ENCODE data around the gene MPDZ.
A peak's percentile ranks its signal among the peaks of the same experiment; 100 is the strongest.

MPDZ gene

DNA sequence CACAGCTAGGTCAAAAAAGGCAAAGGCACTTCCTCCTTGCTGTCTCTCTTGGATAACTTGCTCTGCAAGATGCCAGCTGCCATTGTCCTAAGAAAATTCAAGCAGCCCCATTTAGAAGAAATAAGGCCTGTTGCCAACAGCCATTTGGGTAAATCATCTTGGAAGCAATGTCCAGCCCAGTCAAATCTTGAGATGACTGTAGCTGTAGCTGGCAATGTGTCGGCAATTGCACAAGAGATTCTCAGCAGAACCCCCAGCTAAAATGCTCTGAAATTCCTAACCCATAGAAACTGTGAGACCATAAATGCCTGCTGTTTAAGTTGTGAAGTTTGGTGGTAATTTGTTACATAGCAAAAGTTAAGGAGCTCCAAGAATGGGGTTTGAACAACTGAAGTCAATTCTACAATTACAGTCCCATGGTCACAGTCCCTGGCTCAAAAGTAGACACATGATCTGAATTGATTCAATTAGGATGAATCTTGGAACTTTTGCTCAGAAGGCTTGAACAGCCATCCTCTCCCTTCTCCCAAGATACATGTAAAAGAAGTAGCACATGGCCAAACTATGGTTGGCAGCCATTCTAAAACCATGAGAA lies 151.1 kb downstream of the MPDZ start:
- DNase-seq, result no peak

DNA sequence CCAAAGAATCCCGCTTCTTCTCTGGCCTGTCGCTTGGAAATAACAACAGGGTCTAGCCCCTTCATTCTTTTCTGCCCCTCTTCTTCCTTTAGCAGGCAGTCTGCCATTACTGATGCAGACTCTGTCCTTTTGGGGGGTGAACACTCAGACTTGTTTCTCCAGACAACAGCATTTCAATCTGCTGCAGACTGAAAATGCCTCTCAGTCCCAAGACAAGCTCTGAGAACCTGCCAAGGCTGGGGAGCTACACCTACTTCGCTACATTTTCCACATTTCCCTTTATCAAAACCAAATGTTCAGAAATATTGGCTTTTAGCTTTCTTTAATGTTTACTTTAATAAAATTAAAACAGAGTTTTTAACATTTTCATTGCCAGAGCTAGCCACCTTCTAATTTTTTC lies 152.4 kb downstream of the MPDZ start:
- no peak for DNase-seq

DNA sequence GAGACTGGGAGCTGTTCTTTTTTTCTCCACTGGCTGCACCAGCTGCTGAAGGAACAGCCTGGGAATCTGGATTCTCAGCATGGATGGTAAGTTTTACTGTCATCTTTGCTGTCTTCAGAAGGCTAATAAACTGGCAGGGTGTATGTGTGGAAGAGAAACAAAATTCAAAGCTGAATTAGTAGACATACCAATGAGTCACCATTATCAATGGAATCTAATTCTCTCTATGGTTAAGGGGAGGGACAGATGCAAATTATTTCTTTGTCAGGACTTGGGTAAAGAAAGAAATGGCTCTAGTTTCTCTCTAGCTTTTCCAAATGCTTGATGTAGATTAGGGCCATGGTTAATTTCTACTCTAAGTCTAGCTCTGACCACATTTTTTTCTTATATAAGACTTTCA lies 154.2 kb downstream of the MPDZ start:
- no peak for DNase-seq

DNA sequence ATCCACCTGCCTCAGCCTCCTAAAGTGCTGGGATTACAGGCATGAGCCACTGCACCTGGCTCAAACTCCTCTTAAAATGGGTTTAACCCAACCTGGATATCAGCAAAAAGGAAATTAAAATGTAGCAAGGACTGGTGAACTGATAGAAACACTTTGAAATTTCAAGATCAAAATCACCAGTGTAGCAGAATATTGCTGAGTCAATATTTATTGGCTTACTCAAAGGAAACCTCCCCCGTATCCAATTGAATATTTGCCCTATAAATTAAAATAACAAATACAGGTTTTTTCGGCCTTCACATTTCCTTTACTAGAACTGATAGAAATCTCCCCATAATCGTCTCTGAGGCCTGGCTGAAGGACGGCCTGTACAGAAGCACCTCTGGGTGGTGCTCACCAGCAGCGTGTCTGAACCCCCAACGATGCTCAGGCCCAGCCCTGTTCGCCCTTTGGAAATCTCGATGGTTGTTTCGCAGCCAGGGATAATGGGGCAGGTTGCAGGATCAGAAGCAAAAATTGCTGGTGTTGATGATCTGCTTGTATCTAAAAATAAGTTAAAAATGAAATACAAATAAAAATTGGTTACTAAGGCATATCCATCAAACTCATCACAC lies 156.6 kb downstream of the MPDZ start:
- DNase-seq, result no peak

DNA sequence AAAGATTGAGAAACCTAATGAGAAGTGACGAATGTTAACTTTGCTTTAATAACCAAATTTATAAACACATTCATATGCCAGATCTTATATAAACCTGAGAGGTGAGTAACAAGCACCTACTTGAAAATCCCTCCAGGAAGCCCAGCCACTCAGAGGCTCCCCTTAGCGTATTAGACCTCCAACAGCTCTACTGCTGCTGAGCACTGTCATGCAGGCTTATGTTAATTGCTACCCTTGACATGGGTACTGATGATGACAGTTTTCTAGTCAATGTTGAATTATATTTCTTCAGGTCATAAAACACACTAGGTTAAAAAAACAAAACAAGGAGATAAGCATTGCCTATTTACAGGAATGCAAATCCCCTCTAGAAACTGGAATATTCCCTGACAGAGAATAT lies 161.2 kb downstream of the MPDZ start:
- no peak for DNase-seq

DNA sequence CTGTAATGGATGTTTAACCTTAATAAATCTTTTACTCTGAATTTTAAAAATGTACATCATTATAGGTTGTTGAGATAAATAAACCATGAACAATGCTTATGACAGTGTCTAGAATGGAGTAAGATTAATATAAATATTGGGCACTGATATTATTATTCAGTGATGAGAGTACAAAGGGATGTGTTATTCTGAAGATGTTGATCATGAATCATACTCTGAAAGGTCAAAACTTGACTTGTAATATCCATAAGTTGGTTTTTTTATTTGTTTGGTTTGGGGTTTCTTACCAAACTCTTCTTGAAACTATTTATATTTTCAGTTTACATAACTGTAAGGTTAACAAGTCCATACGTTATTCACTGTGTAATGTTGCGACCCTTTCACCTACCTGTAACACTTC lies 163.2 kb downstream of the MPDZ start:
- DNase-seq, result no peak

DNA sequence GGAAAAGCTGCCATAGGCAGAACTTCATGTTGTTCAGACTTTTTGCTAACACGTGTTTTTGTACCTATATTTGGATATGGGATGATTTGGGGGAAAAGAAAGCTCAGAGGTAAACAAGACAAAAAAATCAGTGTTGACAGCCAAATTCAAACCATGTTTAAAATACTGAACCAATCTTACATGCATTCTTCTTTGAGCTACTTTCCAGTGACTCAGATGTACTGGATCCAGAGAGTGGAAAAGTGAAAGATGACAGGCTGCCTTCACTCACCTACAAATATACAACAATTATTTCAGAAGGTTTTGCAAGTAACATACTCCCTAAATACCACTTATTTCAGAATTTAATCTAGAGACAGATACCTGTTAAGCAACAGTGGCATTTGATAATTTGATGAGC lies 165.7 kb downstream of the MPDZ start:
- DNase-seq, result no peak

DNA sequence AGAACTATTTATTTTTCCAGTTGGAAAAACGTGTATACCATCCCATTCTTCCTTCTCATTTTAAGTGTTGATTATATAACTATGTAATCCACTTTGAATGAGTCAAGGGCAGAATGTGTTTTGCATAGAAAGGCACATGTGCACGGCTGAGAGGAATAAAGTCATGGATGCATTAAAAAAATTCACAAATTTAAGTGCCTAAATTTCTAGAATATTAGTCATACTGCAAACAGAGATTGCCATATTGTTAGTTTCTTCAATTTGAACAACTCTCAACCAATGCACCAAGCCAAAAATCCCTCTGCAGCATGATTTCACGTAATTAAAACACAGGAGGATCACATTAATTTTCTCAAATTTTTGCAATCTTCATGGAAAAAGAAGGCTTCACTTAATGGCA lies 166.3 kb downstream of the MPDZ start:
- DNase-seq, result no peak

DNA sequence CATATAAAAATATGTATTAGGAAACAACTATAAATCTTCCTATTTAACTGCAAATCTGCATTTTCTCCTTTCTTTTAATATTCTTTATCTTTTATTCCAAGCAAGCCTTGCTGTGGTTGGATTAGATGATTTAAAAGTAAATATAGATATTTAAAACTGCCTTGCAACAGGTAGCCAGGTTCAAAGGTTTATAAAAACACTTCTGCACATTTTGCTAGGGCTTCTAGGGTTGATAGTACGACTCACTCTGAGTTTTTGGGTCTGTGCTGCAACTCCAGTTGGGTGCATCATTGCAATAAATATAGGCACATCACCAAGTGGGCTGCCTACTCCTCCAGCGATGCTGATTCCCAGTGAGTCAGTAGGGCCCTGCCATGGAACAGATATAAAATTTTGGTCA lies 167.7 kb downstream of the MPDZ start:
- DNase-seq, result no peak

DNA sequence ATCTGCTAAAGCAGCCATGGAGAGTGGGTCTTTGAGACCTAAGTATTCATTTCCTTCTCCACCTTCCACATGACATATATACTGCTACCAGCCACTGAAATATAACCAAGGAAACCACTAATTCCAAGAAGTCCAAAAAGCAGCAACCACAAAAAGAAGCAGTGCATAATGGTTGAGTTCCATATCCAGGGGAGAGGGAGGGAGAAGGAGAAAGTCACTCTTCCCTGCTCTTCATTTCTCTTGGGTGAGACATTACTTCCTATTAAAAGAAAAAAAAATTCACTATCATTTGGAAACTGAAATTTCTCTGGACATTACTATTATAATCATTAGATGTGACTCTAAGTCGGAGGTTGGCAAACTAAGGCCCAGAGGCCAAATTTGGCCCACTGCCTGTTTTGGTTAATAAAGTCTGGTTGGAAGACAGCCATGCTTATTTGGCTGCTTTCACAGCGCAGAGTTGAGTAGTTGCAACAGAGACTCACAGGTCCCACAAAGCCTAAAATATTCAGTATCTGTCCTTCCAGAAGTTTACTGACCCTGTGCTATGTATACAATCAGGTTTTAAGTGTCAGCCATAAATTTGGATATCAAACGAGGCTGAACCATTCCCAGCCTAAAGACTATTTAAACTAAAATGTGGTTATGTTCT lies 168.6 kb downstream of the MPDZ start:
- peak in 1 of 2 experiments; percentile 29 for DNase-seq

DNA sequence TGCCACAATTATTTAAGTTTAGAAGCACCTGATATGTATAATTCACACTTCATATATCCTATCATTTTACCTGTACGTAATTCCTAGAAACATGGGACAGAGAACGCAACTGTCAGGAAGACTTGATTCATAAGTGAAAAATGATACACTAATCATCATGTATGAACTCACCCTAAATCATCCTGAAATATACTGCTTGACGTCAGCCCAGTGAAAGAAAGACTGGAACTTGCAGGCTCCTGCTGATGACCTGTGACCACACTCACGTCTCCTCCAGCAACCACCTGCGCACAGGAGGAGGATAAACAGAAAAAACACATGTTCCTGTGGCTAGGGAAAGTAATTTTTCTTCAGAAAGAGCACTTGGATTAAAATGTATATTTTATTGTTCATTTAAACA lies 169.7 kb downstream of the MPDZ start:
- DNase-seq, result no peak

DNA sequence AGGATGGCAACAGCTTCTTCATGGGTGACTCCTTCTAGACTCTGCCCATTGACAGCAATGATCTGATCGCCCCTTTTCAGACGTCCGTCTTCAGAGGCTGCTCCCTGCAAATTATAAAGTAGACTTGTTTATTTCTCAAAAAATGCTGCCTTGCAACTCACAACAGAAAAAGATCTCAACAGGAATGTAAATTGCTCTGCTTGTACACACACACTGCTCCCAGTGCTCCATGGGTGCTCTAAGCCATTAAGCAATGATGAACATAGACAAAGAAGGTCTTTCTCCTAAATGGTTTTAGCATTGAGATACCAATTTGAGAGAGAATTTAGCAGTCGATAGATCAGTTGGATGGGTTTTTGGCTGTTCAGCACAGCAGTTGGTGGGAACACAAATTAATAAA lies 172.5 kb downstream of the MPDZ start:
- DNase-seq, result no peak

DNA sequence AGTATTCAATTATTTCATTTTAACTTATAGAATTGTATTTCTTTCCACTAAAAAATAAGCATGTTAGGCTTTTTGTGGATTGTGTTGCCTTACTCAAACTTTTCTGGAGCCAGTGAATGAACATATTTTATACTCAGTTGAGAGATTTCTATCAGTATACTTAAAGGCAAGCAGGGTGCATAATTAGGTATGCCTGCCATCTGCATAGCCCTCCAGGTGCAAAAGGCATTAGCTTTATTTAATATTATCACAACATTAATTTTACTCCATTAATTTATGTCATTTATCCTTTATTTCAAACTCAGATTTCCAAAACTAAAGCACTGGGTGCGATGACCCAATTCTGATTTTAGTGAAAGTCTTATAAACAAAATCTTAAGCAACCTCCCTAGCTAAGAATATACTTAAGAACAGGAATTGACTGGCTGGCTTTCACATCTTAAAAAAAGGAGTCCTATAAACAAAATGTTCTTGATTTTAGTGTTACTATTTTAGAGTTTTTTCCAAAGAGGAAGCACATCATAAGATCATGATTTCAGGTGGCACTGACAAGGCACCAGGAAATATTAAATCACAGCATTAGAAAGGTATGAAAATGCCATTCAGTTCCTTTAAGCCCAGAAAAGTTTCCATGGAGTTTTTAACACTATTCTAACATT lies 178.4 kb downstream of the MPDZ start:
- DNase-seq, result no peak

DNA sequence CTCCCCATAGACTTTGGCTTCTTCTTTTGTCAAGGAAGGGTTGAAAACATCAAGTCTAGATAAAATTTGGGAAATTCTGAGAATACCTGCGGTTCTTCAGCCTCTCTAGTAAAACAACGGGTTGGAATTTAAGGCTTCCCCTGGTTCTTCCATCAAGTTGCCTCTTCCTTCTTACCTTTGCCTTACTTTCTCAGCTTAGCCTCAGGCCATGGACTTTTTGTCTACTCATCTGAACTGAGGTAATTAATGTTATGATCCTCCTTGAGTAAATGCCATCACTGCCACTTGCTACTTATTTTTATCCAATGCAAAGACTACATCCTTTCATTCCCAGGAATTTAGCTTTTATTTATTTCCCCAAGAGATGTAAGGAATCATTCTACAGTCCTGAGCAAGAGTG lies 184.4 kb downstream of the MPDZ start:
- no peak for DNase-seq

DNA sequence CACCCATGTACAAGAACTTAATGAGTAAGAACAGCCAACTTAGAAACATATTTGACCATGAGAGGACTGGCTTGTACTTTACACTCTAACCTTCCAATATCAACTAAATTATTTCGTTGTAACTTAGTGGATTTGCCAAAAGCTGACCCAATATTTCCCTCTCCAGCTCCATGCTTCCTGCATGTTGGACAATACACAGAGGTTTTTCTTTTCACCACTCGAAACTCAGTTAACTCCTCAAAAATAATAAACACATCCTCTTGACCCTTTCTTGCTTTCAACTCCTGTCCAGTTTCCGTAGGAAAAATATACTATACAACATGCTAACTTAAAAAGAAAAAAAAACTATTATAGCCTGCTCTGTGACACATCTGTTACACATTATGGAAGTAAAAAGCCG lies 188.9 kb downstream of the MPDZ start:
- no peak for DNase-seq

DNA sequence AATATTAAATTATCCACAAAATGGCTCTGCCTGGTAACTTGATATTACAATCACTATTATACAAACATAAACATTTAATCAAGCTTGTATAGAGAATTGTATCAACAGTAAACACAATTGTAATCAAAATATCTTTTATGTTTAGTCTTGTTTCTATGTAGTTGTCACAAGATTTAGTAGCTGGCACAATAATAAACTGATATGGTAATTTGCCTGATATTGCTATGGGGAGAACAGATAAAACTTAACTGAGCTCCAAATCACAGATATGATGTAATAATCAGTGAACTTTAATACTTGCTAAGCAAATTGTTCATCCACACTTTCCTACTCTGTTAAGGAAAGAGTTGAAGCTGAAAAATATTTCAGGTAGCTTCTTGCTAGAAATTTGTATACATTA lies 189.8 kb downstream of the MPDZ start:
- DNase-seq, result no peak

DNA sequence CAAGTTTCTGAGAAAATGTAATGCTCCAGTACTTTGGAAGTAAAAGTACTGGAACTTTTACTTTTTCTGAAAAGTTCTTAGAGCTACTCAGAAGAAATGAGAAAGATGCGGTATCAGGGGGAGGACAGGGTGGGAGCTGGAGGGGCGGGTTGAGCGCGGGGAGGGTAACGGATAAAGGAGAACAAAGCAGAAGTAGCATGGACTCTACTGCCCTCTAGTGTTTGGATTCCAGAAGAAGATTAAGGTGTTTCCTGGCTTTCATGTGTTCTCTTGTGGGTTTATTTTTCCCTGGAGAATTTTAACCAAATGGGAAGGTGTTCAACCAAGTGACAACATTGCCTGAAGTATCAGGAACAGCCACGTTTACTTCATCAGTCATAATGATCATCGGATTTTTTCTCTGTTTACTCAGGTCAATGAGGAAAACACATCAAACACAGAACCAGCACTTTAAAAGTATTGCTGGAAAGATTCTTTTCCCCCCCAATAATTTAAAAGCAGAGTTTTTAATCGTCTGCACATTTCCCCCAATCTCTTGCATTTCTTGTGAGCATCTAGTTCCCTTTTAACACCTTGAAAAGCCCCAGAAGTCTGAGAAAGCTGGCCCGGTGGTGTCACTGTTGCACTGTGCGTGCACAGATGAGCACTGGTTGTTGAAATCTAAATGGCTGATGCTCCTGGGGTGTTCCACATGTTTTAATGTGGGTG lies 190.6 kb downstream of the MPDZ start:
- DNase-seq, result peak; percentile 80 to 89

DNA sequence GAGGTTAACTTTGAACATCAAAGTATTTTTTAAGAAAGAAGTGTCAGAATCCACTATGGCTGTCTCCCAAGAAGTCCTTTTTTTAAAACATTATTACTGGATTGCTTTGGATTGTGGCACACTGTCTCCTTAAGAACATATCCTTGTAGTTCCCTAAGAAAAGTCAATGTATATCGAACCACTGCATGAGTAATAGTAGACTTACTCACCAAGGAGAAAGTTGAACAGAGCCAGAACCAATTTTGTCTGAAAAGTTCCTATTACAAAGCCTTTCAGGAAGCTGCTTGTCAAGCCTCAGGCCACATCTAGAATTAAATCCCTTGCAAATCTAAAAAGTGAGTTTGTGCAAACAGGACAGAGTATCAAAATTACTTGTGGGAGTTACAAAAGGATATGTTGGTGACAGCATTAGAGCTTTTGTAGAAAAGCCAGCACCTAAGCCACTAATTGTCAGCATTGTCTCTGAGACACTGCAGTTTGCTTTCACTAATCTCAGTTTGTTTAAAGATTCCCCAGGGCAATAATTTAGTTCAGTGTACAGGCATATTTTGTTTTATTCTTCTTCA lies 195.4 kb downstream of the MPDZ start:
- DNase-seq, result peak; percentile 52 to 79

DNA sequence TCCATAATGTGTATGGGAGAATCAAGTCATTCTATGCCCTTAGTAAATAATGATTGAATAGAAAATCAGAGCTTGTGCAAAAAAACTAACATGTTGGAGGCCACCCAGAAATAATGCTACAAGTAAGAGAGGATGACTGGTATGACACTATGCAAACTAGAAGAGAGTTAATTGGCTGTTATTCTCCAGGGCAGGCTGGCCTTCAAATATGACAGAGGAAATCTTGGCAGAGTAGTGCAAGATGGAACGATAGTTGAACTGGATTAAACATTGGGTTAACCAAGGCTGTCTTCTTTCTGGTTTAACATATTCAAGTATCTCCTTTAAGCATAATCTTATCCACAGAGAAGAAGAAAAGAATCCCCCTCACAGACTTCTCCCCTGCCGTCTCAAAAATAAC lies 196.1 kb downstream of the MPDZ start:
- no peak for DNase-seq

DNA sequence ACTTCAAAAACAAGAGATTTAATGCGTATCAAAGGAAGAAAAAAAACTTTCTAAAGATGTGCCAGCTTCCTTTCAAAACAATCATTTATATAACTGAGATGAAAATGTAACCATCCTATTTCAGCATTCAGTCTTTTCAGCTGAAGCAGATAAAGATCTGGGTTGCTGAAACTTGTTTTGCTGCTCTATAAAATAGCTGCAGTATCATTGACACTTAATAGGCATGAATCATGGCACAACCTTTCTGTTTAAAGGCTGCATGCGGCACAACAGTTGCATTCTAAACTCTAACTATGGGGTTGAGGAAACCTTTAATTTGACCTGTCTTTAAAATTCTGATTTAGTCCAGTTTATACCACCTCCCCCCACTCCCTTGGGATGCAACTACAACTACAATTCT lies 196.7 kb downstream of the MPDZ start:
- no peak for DNase-seq

DNA sequence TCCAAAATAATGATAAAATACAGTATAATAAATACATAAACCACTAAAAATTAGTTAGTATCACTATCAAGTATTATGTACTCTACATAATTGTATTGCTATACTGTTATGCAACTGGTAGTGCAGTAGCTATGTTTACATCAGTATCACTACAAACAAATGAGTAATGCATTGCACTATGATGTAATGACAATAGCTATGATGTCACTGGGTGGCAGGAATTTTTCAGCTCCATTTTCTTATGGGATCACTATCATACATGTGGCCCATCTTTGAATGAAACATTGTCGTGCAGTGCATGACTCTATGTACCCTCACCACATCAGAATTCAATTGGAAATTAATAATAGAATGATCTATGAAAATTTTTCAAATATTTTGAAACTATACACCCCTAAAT lies 201.3 kb downstream of the MPDZ start:
- DNase-seq, result no peak

DNA sequence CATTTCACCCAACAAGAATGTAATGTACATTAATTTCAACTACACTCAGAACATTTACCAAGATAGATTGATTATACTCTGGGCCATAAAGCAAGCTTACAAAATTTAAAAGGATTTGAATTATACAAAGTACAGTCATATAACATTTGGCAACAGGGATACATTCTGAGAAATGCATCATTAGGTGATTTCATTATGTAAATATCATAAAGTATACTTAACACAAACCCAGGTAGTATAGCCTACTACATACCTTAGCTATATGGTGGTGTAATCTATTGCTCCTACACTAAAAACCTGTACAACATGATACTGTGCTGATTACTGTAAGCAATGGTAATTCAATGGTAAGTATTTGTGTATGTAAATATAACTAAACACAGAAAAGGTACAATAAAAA lies 202.9 kb downstream of the MPDZ start:
- no peak for DNase-seq

DNA sequence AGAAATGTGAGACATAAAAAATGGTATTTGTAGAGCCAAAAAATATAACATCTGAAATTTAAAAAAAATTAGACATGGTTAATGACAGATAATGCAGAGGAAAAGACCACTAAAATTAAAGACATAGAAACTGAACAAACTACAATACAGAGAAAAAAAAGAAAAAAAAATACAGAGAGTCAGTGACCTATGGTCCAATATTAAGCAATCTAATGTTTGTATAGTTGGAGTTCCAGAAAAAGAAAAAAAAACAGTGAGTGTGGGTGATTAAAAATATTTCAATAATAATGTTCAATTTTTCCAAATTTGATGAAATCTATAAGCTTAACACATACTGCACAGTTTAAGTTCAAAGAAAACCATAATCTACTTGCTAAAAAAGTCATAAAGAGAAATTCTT lies 207.6 kb downstream of the MPDZ start:
- no peak for DNase-seq
